ENCODE data around the gene ILDR2.
A peak's percentile ranks its signal among the peaks of the same experiment; 100 is the strongest.

ILDR2 gene

GRCh38 chr1:166933140-166933539 lies 42.2 kb downstream of the ILDR2 start:
- TF ChIP-seq CTCF (IDR thresholded peaks at IDR 0.05; ENCODE audit: control insufficient read depth, insufficient read depth, low read depth, low read length, missing control alignments), result no peak
- DNase-seq (ENCODE audit: low read depth), result no peak
- H3K4me3 ChIP-seq (ENCODE audit: control insufficient read depth, low read depth, low read length), result no peak overlapping the region

- no peak for DNase-seq (ENCODE audit: low read depth)
- TF ChIP-seq CTCF (IDR thresholded peaks at IDR 0.05; ENCODE audit: control insufficient read depth, insufficient read depth, low read depth, low read length, missing control alignments), result no peak
- no peak overlapping the region for H3K4me3 ChIP-seq (ENCODE audit: control insufficient read depth, low read depth, low read length)
Measured at GRCh38 chr1:166929911-166930310, 45.4 kb downstream of the ILDR2 start.

DNA sequence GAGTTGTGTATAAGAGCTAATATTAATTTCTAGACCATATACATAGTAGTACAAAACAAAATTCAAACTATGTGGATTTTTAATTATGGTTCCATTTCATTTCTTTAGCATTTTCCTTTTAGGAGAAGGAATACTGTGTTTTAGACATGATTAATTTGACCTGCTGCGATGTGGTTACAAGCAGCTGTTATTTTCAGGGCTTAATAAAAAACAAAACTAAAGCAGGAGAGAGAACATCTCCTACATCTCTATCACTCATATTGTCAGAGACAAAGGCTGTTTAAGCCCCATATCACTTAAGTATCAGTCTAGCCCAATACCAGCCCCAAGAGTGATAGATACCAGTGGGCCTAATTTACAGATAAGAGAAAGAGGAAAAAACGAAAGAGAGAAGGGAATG lies 47.6 kb downstream of the ILDR2 start:
- no peak for TF ChIP-seq CTCF (IDR thresholded peaks at IDR 0.05; ENCODE audit: control insufficient read depth, insufficient read depth, low read depth, low read length, missing control alignments)
- H3K4me3 ChIP-seq (ENCODE audit: control insufficient read depth, low read depth, low read length), result no peak overlapping the region
- no peak for DNase-seq (ENCODE audit: low read depth)

DNA sequence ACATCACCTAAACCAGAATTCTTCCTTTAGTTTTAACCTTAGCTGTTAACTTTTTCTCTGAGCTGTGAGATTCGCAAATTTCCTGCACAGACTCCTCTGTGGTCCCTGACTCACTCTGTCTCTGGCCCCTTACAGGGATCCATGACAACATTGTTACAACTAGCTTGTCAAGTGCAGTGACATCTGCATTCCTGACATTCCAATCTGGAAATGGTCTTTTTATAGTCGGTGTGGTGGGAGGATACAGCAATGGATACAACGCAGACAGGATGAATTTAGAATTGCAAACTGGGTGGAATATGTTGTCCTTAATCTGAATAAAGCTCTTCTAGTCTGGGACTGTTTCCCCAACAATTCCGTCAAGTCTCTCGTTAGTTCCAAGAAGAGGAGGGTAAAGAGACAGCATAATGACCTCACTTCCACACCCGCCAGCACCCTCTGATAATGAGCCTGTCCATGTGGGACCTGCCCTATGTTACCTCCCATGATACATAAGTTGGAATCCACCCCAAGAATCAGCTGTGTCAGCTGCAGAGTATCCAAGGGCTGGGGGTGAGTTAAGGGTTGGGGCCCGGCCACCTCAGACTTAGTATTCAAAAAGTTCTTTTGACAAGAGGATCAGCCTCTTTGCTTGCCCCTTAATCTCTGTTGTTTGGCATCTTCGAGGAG lies 49.4 kb downstream of the ILDR2 start:
- no peak for TF ChIP-seq CTCF (IDR thresholded peaks at IDR 0.05; ENCODE audit: control insufficient read depth, insufficient read depth, low read depth, low read length, missing control alignments)
- no peak overlapping the region for H3K4me3 ChIP-seq (ENCODE audit: control insufficient read depth, low read depth, low read length)
- peak; percentile 27 for DNase-seq (ENCODE audit: low read depth)

- H3K4me3 ChIP-seq (ENCODE audit: control insufficient read depth, low read depth, low read length), result no peak overlapping the region
- TF ChIP-seq CTCF (IDR thresholded peaks at IDR 0.05; ENCODE audit: control insufficient read depth, insufficient read depth, low read depth, low read length, missing control alignments), result no peak
- DNase-seq (ENCODE audit: low read depth), result no peak
Measured at GRCh38 chr1:166924823-166925541, 50.4 kb downstream of the ILDR2 start.

DNA sequence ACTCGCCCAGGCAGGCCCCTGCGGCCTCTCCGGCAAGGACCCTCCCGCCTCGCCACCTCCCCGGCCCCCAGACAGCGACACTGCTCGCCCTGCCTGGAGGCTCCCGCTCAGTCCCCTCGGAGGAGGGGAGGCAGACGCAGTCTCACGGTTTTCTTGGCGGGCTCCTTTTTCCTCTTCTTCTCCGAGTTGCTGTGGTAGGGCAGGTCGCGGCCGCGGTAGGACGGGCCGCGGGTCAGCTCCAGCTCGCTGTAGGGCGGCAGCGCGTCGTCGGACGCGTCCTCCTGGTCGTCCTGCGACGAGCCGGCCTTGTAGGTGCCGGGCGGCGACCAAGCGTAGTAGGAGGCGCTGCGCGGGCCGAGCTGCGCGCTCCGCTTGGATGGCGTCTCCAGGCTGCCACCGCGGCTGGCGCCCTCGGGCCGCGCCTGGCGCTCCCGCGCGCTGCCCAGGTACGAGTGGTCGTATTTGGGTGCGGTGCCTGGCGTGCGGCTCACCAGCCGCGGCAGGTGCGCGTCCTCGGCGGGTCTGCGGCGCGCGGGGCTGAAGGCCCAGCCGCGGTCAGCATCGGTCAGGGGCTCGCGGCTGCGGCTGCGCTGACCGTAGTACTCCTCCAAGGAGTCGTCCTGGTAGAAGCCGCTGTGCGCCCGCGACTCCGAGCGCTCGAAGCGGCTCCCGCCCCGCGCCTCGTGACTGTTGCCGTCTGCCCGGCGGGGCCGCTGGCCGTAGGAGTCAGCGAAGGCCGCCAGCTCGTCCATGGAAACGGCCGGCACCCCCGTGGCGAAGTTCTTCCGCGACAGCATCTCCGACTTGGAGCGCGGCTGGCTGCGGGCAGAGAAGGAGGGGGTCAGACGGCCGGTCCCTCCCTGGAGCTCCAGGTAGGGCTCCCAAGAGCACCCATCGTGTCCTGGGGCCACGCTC lies 54.5 kb downstream of the ILDR2 start:
- no peak for DNase-seq (ENCODE audit: low read depth)
- no peak for TF ChIP-seq CTCF (IDR thresholded peaks at IDR 0.05; ENCODE audit: control insufficient read depth, insufficient read depth, low read depth, low read length, missing control alignments)
- H3K4me3 ChIP-seq (ENCODE audit: control insufficient read depth, low read depth, low read length), result no peak overlapping the region

Measured in AG09309 (cell line).